Omental fat pad (tissue), 4 donors: ENCODE results near the gene DNAH9. TPM values are rescaled to one million over a fixed set of nuclear protein-coding genes. Genes with fewer than 3 reads are reported as not detected.

ENCODE experiments used
- ATAC-seq: fragments of 150-250 bp; one replicate; pipeline ENCODE4 v1.9.1; 2016; ENCODE audit warnings: mild to moderate bottlenecking, moderate library complexity; ENCODE audit not compliant: low FRiP score
- DNase-seq: peaks from one replicate; pipeline ENCODE4 v3.0.0-alpha.2; 2019; ENCODE audit warnings: low spot score
- total RNA-seq, 4 donors: library from RNA; depleted of rRNA; stranded (reverse); fragments of >200 nt; gene quantifications; one replicate each; pipeline ENCODE4 v1.1.0, GENCODE V29; 2016
- TF ChIP-seq, protein P1 (sequence below), 3 donors: fragments of 450-650 bp; IDR thresholded peaks; one replicate each; pipeline ENCODE4 v1.5.1; 2016 to 2017; ENCODE audit warnings: antibody characterized with exemption in 3 of 3, mild to moderate bottlenecking in 3 of 3, moderate library complexity in 2 of 3

The DNAH9 gene
- total RNA-seq, 4 donors from 2014 or later: 0.72 to 6.0 (median 3.1) TPM

- no peak for ATAC-seq
- no peak for DNase-seq
- TF ChIP-seq, protein P1, sequence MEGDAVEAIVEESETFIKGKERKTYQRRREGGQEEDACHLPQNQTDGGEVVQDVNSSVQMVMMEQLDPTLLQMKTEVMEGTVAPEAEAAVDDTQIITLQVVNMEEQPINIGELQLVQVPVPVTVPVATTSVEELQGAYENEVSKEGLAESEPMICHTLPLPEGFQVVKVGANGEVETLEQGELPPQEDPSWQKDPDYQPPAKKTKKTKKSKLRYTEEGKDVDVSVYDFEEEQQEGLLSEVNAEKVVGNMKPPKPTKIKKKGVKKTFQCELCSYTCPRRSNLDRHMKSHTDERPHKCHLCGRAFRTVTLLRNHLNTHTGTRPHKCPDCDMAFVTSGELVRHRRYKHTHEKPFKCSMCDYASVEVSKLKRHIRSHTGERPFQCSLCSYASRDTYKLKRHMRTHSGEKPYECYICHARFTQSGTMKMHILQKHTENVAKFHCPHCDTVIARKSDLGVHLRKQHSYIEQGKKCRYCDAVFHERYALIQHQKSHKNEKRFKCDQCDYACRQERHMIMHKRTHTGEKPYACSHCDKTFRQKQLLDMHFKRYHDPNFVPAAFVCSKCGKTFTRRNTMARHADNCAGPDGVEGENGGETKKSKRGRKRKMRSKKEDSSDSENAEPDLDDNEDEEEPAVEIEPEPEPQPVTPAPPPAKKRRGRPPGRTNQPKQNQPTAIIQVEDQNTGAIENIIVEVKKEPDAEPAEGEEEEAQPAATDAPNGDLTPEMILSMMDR (IDR thresholded peaks at IDR 0.05): no peak
Observed at GRCh38 chr17:11901931-11902330, 303.7 kb downstream of the DNAH9 start.

DNA sequence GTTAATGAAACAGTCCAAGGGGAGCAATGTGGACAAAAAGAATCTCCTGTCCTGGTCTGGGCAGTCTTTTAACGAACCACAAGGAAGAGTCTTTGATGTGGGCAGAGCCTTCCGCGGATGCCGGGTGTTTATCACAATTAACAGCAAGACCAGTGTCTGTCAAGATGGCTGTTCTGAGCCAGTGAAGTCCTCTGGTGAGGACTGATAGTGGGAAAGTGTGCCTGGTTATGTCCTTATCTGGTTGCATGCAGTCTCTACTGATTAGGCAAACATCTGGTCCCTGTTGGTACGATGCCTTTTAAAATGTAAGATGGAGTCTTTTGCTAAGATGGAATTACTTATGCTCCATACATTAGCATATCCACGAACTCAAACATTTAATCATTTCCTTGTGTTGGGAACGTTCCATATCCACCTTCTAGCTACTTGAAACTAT, 310.5 kb downstream of the DNAH9 start:
- ATAC-seq: no peak
- TF ChIP-seq, protein P1 (IDR thresholded peaks at IDR 0.05): no peak

DNA sequence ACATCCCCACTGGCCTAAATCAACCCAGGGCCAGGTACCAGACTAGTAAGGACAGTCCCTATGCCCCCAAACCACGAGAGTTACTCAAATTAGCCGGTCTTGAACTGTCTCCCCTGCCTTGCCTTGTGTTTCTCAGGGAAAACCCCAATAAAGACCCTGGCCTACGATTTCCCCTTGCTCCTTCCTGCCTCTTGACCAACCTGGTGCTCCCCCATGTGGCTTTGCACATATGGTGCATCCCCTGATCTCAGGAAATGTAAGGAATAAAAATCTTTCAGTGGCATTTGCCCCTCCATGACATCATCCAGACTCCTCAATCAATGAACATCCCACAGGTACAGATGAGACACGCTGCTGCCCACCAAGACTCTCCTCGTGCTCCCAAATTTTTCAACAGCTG, 311.1 kb downstream of the DNAH9 start:
- ATAC-seq (no peak), DNase-seq (no peak)
- TF ChIP-seq, protein P1 (IDR thresholded peaks at IDR 0.05): no peak

More for the DNA sequence above, 310.5 kb downstream of the DNAH9 start:
- no peak for DNase-seq

DNA sequence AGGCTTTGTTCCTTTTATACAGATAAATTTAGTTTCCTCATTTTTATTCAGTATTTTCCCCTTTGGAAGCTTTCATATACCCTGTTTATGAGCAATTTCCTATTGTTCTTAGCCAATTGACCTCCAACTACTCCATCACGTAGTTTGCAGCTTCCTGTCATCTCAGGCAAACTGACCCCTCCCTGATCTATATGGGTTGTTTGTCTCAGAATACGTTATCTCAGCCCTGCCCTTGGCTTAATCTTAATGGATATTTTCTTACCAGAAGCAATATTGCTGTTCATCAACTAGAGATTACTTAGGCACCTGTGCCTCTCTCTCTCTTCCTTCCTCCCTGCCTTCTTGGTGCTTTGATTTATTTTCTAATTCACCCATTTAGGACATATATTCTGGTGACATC, 317.8 kb downstream of the DNAH9 start:
- TF ChIP-seq, protein P1 (IDR thresholded peaks at IDR 0.05): no peak
- ATAC-seq (no peak), DNase-seq (no peak)

DNA sequence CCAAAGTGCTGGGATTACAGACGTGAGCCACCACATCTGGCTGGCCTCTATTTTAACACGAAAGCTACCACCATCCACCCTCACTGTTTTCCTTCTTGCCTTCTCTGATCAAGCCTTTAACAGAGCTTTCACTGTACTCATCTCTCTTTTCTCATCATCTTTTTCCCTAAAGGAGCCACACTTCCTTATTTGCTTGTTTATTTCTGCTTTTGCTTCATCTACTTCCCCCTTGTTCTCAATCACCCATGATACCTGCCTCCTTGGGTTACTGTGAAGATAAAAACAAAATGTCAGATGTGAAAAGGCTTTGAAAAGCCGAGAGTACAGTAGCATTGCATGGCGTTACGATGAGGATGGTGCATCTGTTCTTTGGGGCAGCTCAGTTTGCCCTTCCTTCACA, 319.1 kb downstream of the DNAH9 start:
- DNase-seq (no peak), ATAC-seq (no peak)
- TF ChIP-seq, protein P1 (IDR thresholded peaks at IDR 0.05): no peak

GRCh38 chr17:11921296-11921695, 323.0 kb downstream of the DNAH9 start:
- ATAC-seq: no peak
- TF ChIP-seq, protein P1 (IDR thresholded peaks at IDR 0.05): no peak

DNA sequence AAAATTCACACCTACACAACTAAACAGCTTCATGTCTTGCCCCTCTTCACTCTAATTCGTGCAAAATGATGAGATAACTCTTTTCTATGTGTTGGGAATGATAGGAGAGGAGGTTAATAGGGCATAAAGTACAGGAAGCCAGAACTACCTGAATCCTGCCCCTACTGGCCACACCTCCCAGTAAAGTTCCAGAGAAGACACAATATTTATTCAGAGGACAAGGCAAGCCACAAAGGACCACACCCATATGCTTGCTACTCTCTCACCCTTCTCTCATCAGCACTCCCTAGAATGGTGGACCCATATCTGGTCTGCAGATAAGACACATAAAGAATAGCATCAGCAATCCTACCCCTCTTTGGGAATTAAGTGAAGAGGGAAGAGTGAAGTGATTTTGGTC, 324.4 kb downstream of the DNAH9 start:
- TF ChIP-seq, protein P1 (IDR thresholded peaks at IDR 0.05): no peak
- ATAC-seq (no peak), DNase-seq (no peak)

More at GRCh38 chr17:11921296-11921695, 323.0 kb downstream of the DNAH9 start:
- DNase-seq: no peak
